Tibial artery (tissue), 4 donors: Measurements from ENCODE around the gene MYOCOS.

Experiments
- DNase-seq, 2 donors: peaks; one replicate each; pipeline ENCODE4 v3.0.0-alpha.2; 2019
- H3K27ac ChIP-seq, 2 donors: fragments of 200-600 bp; sonication (generic) in 1 of 2; 1 replicate in 1 of 2; 2 replicates in 1 of 2; pipeline ENCODE4 v1.5.1; 2018 to 2019; ENCODE audit warnings: mild to moderate bottlenecking in 1 of 2
- H3K27me3 ChIP-seq, 2 donors: fragments of 200-600 bp; sonication (generic) in 1 of 2; one replicate each; pipeline versions ENCODE4 v1.5.1 to v1.6.0; 2016 to 2019
- H3K36me3 ChIP-seq, 3 donors: fragments of 200-600 bp; sonication (generic) in 2 of 3; one replicate each; pipeline ENCODE4 v1.5.1; 2016 to 2019; ENCODE audit warnings: mild to moderate bottlenecking in 2 of 3
- H3K4me1 ChIP-seq, 4 donors: fragments of 200-600 bp; sonication (generic) in 2 of 4; 1 replicate in 3 of 4; 2 replicates in 1 of 4; pipeline ENCODE4 v1.5.1; 2016 to 2019
- H3K4me3 ChIP-seq, 2 donors: fragments of 200-600 bp; sonication (generic) in 1 of 2; 1 replicate in 1 of 2; 2 replicates in 1 of 2; pipeline ENCODE4 v1.5.1; 2018 to 2019; ENCODE audit warnings: mild to moderate bottlenecking in 2 of 2
- H3K9me3 ChIP-seq, 3 donors: fragments of 200-600 bp; sonication (generic) in 1 of 3; one replicate each; pipeline ENCODE4 v1.5.1; 2016 to 2019
- CTCF ChIP-seq, 2 experiments: fragments of 200-600 bp in 1 of 2; fragments of 450-650 bp in 1 of 2; IDR thresholded peaks; one replicate each; pipeline ENCODE4 v1.5.1; 2017 to 2019; ENCODE audit warnings: antibody characterized with exemption in 2 of 2, mild to moderate bottlenecking in 1 of 2, moderate library complexity in 1 of 2
- intact Hi-C: fragments of 100-400 bp; cut with DNase I; formaldehyde crosslinking; loops from one replicate; pipeline ENCODE4 v1.15.0; 2023; ENCODE audit warnings: low total_unique reads

MYOCOS gene

GRCh38 chr1:171628225-171628624, 6.2 kb downstream of the MYOCOS start:
- no peak for DNase-seq
- no peak overlapping the region for H3K4me3 ChIP-seq
- intact Hi-C loops = no loop called here
- TF ChIP-seq CTCF (IDR thresholded peaks at IDR 0.05) = no peak
- no peaks in the 10 kb centered on the region for H3K4me1 ChIP-seq
- H3K9me3 ChIP-seq = no peaks in the 10 kb centered on the region
- H3K36me3 ChIP-seq = no peaks in the 10 kb centered on the region
- no peaks in the 10 kb centered on the region for H3K27me3 ChIP-seq
- H3K27ac ChIP-seq = no peak overlapping the region

GRCh38 chr1:171635661-171636060, 13.6 kb downstream of the MYOCOS start:
- H3K27me3 ChIP-seq = no peaks in the 10 kb centered on the region
- intact Hi-C loops = no loop called here
- H3K9me3 ChIP-seq = no peaks in the 10 kb centered on the region
- H3K27ac ChIP-seq = no peak overlapping the region
- no peaks in the 10 kb centered on the region for H3K4me1 ChIP-seq
- no peak overlapping the region for H3K4me3 ChIP-seq
- peaks cover 0 to 9% (median 0%) of the 10 kb centered on the region in 3 donors for H3K36me3 ChIP-seq
- DNase-seq = no peak
- TF ChIP-seq CTCF (IDR thresholded peaks at IDR 0.05) = no peak

- intact Hi-C loops = no loop called here
- no peak for TF ChIP-seq CTCF (IDR thresholded peaks at IDR 0.05)
- H3K9me3 ChIP-seq = no peaks in the 10 kb centered on the region
- no peaks in the 10 kb centered on the region for H3K27me3 ChIP-seq
- DNase-seq = no peak
- no peak overlapping the region for H3K4me3 ChIP-seq
- no peak overlapping the region for H3K27ac ChIP-seq
- no peaks in the 10 kb centered on the region for H3K4me1 ChIP-seq
- H3K36me3 ChIP-seq = peaks cover 0 to 9% (median 0%) of the 10 kb centered on the region in 3 donors
Measured at GRCh38 chr1:171636141-171636540, 14.1 kb downstream of the MYOCOS start.

- intact Hi-C loops = no loop called here
- H3K9me3 ChIP-seq = no peaks in the 10 kb centered on the region
Measured at GRCh38 chr1:171637928-171638576, 16.0 kb downstream of the MYOCOS start.

GRCh38 chr1:171640225-171640624, 18.2 kb downstream of the MYOCOS start:
- TF ChIP-seq CTCF (IDR thresholded peaks at IDR 0.05) = no peak
- intact Hi-C loops = loop anchor here (5.0 kb wide), 2 partner anchors 77 to 342 kb away; no protein-coding TSS in a partner anchor

More at GRCh38 chr1:171637928-171638576, 16.0 kb downstream of the MYOCOS start:
- no peak for DNase-seq
- no peaks in the 10 kb centered on the region for H3K4me1 ChIP-seq
- no peak overlapping the region for H3K4me3 ChIP-seq
- peaks cover 0 to 9% (median 0%) of the 10 kb centered on the region in 3 donors for H3K36me3 ChIP-seq
- TF ChIP-seq CTCF (IDR thresholded peaks at IDR 0.05) = no peak
- H3K27me3 ChIP-seq = no peaks in the 10 kb centered on the region
- no peak overlapping the region for H3K27ac ChIP-seq

More at GRCh38 chr1:171640225-171640624, 18.2 kb downstream of the MYOCOS start:
- H3K9me3 ChIP-seq = no peaks in the 10 kb centered on the region
- peaks cover 0 to 9% (median 0%) of the 10 kb centered on the region in 3 donors for H3K36me3 ChIP-seq
- H3K4me1 ChIP-seq = peaks cover 0 to 8% (median 4%) of the 10 kb centered on the region in 4 donors
- no peak overlapping the region for H3K27ac ChIP-seq
- H3K27me3 ChIP-seq = no peaks in the 10 kb centered on the region
- no peak overlapping the region for H3K4me3 ChIP-seq
- DNase-seq = no peak
